Stomach (tissue), 4 donors: Measurements from ENCODE around the gene FGF18.

Experiments
- CTCF ChIP-seq, 7 experiments: fragments of 450-650 bp in 4 of 7; fragments of 200-600 bp in 3 of 7; sonication (generic) in 3 of 7; IDR thresholded peaks; one replicate each; pipeline ENCODE4 v1.5.1; 2016 to 2019; ENCODE audit warnings: antibody characterized with exemption in 7 of 7, control low read depth in 2 of 7, mild to moderate bottlenecking in 1 of 7
- POLR2A ChIP-seq, 4 donors: fragments of 450-650 bp; IDR thresholded peaks; one replicate each; pipeline ENCODE4 v1.6.1; 2016; ENCODE audit warnings: antibody characterized with exemption in 4 of 4, control low read depth in 2 of 4, mild to moderate bottlenecking in 1 of 4, moderate library complexity in 1 of 4

GRCh38 chr5:171419688-171420430 is 412 bp downstream of the FGF18 start:
- TF ChIP-seq CTCF (IDR thresholded peaks at IDR 0.05) = no peak
- TF ChIP-seq POLR2A (IDR thresholded peaks at IDR 0.05) = no peak
